ENCODE results near the gene CADPS.

DNA sequence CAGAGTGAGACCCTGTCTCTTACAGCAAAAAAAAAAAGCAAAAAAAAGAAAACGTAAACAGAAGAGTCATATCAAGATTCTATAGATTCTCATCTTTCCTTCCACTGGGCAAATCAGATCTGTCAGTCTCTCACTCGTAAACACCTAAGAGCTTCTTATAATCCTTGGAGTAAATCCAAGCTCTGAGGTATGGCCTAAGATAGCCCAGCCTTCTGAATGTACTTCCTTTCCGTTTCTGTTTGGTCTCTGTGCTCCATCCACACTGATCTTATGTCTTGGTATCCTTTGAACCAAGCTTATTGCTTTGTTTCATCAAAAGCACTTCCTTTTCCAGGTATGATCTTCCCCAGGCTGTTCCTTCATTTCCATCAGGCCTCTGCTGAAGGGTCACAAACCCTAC is 137.8 kb downstream of the CADPS start:
- TF ChIP-seq, protein P1, sequence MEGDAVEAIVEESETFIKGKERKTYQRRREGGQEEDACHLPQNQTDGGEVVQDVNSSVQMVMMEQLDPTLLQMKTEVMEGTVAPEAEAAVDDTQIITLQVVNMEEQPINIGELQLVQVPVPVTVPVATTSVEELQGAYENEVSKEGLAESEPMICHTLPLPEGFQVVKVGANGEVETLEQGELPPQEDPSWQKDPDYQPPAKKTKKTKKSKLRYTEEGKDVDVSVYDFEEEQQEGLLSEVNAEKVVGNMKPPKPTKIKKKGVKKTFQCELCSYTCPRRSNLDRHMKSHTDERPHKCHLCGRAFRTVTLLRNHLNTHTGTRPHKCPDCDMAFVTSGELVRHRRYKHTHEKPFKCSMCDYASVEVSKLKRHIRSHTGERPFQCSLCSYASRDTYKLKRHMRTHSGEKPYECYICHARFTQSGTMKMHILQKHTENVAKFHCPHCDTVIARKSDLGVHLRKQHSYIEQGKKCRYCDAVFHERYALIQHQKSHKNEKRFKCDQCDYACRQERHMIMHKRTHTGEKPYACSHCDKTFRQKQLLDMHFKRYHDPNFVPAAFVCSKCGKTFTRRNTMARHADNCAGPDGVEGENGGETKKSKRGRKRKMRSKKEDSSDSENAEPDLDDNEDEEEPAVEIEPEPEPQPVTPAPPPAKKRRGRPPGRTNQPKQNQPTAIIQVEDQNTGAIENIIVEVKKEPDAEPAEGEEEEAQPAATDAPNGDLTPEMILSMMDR (conservative IDR thresholded peaks at IDR 0.05 in 1 of 2, IDR thresholded peaks at IDR 0.05 in 1 of 2; ENCODE audit: extremely low read depth in 1 of 2, insufficient read depth in 1 of 2, low read depth in 1 of 2, low read length in 2 of 2) = no peak
- TF ChIP-seq EZH2 (IDR thresholded peaks at IDR 0.05; ENCODE audit: borderline replicate concordance, low read length) = no peak

All from mammary epithelial cell (primary cell).